GM12865 (cell line): ENCODE measurements around the gene RGMA.

Source experiments
- DNase-seq: peaks from one replicate; pipeline ENCODE4 v3.0.0; 2010; ENCODE audit warnings: low read depth
- H3K4me3 ChIP-seq: 2 replicates; pipeline ENCODE4 v1.5.1; 2011; ENCODE audit warnings: mild to moderate bottlenecking, low read depth, low read length, control low read depth
- TF ChIP-seq, protein P1 (sequence below): IDR thresholded peaks from 2 replicates; pipeline ENCODE4 v1.5.1; 2011; ENCODE audit warnings: low read length, control low read depth, low read depth, inconsistent platforms; ENCODE audit not compliant: insufficient read depth; ENCODE audit errors: missing control alignments

RGMA gene

DNA sequence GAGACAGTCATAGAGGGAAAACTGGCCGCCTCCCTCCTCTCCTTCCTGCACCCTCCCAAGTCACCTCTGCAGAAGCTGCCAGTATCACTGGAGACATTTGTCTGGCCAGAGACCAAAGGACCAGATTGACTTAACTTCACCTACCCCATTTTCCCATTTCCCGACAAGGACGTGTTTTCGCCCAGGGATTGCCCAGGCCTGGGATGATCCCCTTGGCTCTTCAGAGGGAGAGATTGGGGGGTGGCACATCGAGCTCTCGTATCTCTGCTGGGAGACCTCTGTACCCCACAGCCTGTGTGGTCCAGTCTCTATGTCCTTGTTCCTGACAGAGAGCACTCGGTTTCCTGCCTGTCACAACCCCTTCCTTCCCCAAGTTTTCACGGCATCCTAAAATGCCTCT lies 31.4 kb downstream of the RGMA start:
- H3K4me3 ChIP-seq: no peak overlapping the region
- TF ChIP-seq, protein P1, sequence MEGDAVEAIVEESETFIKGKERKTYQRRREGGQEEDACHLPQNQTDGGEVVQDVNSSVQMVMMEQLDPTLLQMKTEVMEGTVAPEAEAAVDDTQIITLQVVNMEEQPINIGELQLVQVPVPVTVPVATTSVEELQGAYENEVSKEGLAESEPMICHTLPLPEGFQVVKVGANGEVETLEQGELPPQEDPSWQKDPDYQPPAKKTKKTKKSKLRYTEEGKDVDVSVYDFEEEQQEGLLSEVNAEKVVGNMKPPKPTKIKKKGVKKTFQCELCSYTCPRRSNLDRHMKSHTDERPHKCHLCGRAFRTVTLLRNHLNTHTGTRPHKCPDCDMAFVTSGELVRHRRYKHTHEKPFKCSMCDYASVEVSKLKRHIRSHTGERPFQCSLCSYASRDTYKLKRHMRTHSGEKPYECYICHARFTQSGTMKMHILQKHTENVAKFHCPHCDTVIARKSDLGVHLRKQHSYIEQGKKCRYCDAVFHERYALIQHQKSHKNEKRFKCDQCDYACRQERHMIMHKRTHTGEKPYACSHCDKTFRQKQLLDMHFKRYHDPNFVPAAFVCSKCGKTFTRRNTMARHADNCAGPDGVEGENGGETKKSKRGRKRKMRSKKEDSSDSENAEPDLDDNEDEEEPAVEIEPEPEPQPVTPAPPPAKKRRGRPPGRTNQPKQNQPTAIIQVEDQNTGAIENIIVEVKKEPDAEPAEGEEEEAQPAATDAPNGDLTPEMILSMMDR: no peak
- DNase-seq: no peak

DNA sequence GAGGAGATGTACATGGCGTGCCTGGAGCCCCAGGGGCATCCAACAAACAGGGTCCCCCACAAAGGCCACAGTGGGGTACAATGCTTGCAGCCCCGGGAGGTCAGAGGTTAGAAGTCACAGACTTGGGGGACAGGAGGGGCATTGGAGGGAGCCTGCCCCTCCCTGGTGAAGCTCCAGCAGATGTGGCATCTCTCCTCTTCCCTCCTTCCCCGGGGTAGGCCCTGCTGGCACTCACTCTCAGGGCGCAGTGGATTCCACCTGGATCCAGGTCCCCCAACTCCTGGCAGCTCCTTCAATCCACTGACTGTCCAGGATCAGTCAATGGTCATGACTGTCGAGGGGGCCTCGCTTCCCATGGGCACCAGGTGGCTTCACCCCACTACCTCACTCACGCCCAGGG lies 32.2 kb downstream of the RGMA start:
- no peak for DNase-seq
- H3K4me3 ChIP-seq: no peak overlapping the region
- TF ChIP-seq, protein P1: no peak

DNA sequence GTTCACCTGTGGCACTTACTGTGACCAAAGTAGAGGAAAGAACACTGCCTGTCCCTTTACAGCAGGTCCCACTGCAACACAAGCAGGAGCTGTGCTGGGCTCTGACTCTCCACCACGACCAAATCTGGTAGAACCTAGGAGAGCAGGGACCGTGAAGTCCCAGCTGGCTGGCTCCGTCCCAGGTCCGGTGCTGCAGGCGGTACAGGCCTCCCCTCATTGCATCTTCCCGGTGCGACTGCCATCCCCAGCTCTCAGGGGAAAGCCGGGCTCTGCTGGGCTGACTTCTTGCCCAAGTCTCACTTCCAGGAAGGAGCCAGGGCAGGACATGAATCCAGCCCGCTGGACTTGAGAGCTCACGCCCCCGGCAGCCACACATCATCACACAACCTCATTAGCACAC lies 33.8 kb downstream of the RGMA start:
- TF ChIP-seq, protein P1: no peak
- H3K4me3 ChIP-seq: no peak overlapping the region
- no peak for DNase-seq

DNA sequence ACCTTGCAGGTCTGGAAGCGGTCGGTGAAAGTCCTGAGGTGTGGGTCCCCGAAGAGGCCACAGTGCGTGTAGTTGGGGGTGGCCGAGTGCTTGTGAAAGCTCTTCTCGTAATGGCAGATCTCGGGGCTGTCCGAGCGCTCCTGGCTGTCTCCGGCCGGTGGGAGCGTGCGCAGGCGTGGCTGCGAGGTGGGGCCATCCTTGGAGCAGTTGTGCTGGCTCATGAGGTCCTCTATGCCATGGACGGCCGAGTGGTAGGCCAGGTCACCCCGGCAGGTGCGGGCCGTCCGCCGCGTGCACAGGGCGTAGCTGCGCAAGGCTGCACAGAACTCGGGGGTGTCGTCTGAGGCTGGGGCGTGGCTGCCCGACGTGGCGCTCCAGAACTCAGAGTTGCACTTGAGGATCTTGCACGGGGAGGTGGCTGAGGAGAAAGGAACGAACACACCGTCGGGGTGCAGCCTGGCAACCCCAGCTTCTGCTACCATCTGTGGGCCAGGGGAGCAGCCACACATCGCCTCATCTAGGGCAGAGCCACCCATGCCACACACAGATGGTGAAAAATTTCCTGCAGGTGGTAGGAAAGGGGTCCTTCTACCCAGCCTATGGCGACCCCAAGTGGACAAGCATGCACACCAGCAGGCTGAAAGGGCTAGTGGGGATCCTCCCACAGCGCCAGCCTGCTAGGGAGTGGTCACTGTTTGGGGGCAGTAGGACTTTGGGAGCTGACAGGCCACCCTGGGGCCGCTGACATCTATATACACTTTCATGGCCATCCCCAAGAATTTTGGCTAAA lies 36.7 kb downstream of the RGMA start:
- TF ChIP-seq, protein P1: peak; percentile 19
- no peak for DNase-seq
- H3K4me3 ChIP-seq: no peak overlapping the region

DNA sequence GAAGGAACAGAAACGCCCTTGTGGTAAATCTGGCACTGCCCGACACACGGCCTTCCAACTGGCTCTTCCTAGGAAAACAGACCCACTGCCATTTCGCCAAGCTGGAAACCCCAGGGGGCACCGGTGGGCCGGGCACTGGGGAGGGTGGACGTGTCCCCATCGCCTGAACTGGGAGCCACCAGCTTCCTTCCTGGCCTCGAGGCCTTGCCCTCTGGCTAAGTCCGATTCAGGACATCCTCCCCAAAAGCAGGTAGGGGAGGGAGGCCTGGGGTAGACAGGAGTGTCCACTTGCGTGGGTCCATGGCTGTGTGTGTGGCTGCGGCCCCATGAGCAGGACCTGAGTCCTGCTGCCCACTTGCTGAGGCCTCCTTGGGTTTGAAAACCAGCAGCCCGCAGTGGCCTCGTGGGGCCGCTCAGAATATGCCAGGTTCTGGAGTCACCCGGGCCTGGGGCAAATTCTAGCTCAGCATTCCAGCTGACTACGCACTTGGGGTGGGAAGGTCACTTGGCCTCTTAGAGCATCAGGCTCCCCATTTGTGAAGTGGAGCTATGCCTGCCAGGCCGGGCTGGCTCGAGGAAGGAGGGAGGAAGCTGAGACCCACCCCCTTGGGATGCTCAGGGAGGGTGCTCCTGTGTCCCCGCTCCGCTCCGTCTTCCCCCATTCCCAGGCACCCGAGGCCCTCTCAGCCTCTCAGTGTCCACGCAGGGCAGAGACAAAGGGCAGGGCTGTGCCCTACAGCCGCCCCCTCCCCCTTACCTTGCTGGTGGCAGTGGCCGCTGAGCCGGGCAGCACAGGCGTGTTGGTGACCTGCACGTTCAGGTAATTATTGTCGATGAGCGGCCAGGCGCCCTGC lies 37.5 kb downstream of the RGMA start:
- no peak overlapping the region for H3K4me3 ChIP-seq
- no peak for DNase-seq
- TF ChIP-seq, protein P1: no peak

DNA sequence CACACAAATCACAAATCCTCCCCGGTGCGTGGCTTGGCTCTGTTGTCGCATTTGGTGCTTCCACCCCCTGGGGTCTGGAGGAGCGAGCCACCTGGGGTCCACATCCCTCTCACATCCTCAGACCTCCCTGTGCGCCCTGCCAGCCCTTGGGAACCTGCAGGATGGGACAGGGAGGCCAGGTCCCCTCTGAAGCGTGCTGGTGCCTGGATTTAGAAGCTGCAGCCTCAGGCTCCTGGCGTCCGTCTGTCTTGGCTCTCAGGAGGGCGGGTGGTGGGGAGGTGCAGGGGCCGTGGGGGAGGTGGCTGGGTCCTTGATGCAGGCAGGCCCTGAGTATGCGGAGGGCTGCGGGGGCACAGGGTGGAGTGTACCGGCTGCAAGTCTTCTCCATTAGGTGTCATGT lies 38.4 kb downstream of the RGMA start:
- H3K4me3 ChIP-seq: no peak overlapping the region
- no peak for DNase-seq
- TF ChIP-seq, protein P1: no peak
